ENCODE data around the gene TUBA3D.
"Not testable (repeated sequence)": the region's sequence is repeated elsewhere in the genome, so short reads cannot be mapped to it uniquely, and the experiment has no call there.

TUBA3D gene

DNA sequence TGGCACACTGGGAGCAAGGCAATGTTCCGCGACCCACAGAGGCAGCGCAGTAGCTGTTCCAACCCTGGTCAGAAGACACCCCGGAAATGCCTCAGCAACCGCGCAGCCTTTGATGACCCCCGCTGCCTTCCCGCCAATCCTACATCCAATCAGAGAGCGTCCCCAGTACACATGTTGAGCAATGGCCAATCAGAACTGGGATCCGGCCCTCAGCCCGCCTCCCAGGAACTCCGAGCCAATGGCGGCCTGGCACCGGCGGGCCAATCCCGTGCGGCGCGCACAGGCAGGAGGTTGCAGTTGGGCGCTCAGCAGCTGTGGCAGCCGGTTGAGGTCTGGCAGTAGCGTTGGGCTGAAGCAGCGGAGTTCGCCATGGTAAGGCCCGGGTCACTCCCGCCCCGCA, at the start of gene TUBA3D:
TUBA3D (plus strand) TSS at position 289 of the 400 bp plus-strand sequence; CDS start at position 370, 81 bp downstream.
- no peak within 1 kb of the TSS for H3K4me3 ChIP-seq (ENCODE audit: insufficient read depth, low read length, poor library complexity, severe bottlenecking)
- H3K36me3 ChIP-seq (ENCODE audit: low read length) = no peaks in the 10 kb centered on the region
- H3K4me2 ChIP-seq (ENCODE audit: low read depth, low read length, poor library complexity, severe bottlenecking) = no peak within 1 kb of the TSS
- H4K20me1 ChIP-seq (ENCODE audit: low read depth, low read length) = no peaks in the 10 kb centered on the region
- no peaks in the 10 kb centered on the region for H3K27me3 ChIP-seq (ENCODE audit: low read length)
- TF ChIP-seq, protein P1, sequence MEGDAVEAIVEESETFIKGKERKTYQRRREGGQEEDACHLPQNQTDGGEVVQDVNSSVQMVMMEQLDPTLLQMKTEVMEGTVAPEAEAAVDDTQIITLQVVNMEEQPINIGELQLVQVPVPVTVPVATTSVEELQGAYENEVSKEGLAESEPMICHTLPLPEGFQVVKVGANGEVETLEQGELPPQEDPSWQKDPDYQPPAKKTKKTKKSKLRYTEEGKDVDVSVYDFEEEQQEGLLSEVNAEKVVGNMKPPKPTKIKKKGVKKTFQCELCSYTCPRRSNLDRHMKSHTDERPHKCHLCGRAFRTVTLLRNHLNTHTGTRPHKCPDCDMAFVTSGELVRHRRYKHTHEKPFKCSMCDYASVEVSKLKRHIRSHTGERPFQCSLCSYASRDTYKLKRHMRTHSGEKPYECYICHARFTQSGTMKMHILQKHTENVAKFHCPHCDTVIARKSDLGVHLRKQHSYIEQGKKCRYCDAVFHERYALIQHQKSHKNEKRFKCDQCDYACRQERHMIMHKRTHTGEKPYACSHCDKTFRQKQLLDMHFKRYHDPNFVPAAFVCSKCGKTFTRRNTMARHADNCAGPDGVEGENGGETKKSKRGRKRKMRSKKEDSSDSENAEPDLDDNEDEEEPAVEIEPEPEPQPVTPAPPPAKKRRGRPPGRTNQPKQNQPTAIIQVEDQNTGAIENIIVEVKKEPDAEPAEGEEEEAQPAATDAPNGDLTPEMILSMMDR (IDR thresholded peaks at IDR 0.05; ENCODE audit: insufficient read depth, low read length, poor library complexity, severe bottlenecking) = no peak
- no peak for TF ChIP-seq EZH2phosphoT487 (conservative IDR thresholded peaks at IDR 0.05; ENCODE audit: low read length)
- H3K9me2 ChIP-seq (replicated peaks; ENCODE audit: insufficient read depth, low read length) = no peaks in the 10 kb centered on the region
- H3F3A ChIP-seq (ENCODE audit: insufficient read depth) = no peaks in the 10 kb centered on the region
- H3K9me3 ChIP-seq (ENCODE audit: insufficient read depth, low read length) = no peaks in the 10 kb centered on the region
- no peak within 1 kb of the TSS for H2AFZ ChIP-seq (ENCODE audit: low read depth, low read length, severe bottlenecking)
- H3K27ac ChIP-seq (ENCODE audit: low read depth, low read length) = no peak within 1 kb of the TSS
- H3K9ac ChIP-seq (ENCODE audit: low read length) = no peak within 1 kb of the TSS
- H3K79me2 ChIP-seq (ENCODE audit: insufficient read depth, low read length) = no peaks in the 10 kb centered on the region

DNA sequence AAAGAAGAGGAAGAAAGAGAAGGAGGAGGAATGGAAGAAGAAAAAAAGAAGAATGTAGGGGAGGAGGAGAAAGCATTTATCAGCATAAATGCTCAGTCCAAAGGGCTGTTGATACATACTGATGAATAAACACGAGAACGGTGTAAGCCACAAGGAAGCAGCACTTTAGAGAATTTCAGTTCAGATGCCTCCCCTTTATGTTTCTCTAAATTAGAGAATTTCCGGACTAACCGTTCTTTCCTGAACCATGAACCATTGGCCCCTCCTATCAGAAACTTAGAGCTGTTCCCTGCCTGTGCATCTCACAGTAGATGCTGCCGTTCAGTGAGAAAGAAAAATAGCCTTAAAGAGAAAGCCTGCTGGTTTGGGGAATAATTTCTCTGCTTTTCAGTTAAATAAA, 49.2 kb upstream of the TUBA3D start:
- no peak overlapping the region for H3K4me2 ChIP-seq (ENCODE audit: low read depth, low read length, poor library complexity, severe bottlenecking)
- no peak overlapping the region for H2AFZ ChIP-seq (ENCODE audit: low read depth, low read length, severe bottlenecking)
- no peak overlapping the region for H3K9ac ChIP-seq (ENCODE audit: low read length)
- no peak overlapping the region for H3K27ac ChIP-seq (ENCODE audit: low read depth, low read length)
- H3K4me3 ChIP-seq (ENCODE audit: insufficient read depth, low read length, poor library complexity, severe bottlenecking) = no peak overlapping the region
- H3K27me3 ChIP-seq (ENCODE audit: low read length) = no peaks in the 10 kb centered on the region
- no peaks in the 10 kb centered on the region for H3K79me2 ChIP-seq (ENCODE audit: insufficient read depth, low read length)
- no peak for TF ChIP-seq EZH2phosphoT487 (conservative IDR thresholded peaks at IDR 0.05; ENCODE audit: low read length)
- TF ChIP-seq, protein P1 (IDR thresholded peaks at IDR 0.05; ENCODE audit: insufficient read depth, low read length, poor library complexity, severe bottlenecking) = no peak
- no peaks in the 10 kb centered on the region for H3K9me2 ChIP-seq (replicated peaks; ENCODE audit: insufficient read depth, low read length)
- no peaks in the 10 kb centered on the region for H4K20me1 ChIP-seq (ENCODE audit: low read depth, low read length)
- H3K9me3 ChIP-seq (ENCODE audit: insufficient read depth, low read length) = no peaks in the 10 kb centered on the region
- H3F3A ChIP-seq (ENCODE audit: insufficient read depth) = no peaks in the 10 kb centered on the region
- H3K36me3 ChIP-seq (ENCODE audit: low read length) = no peaks in the 10 kb centered on the region

DNA sequence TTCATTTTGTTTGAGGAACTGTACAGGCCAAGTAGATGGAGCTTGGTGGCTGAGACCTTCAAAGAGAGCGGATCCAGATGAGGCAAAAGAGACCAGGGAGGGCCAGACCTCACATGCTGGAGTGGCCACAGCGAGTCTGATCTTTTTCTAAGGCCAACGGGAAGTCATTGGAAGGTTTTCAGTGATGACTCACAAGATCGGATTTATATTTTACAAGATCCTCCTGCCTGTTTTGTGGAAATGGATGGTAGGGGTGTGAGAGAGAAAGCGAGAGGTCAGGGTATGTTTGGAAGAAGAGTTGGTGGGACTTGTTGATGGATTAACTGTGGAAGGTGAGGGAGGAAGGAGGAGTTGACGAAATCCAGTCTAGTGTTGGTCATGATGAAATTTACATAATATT, 44.6 kb upstream of the TUBA3D start:
- Histone ChIP-seq H3K9ac (ENCODE audit: low read length) (no peak overlapping the region), H2AFZ (ENCODE audit: low read depth, low read length, severe bottlenecking) (no peak overlapping the region), H3K4me3 (ENCODE audit: insufficient read depth, low read length, poor library complexity, severe bottlenecking) (no peak overlapping the region), H4K20me1 (ENCODE audit: low read depth, low read length) (no peaks in the 10 kb centered on the region), H3F3A (ENCODE audit: insufficient read depth) (no peaks in the 10 kb centered on the region), H3K27ac (ENCODE audit: low read depth, low read length) (no peak overlapping the region), H3K79me2 (ENCODE audit: insufficient read depth, low read length) (no peaks in the 10 kb centered on the region), H3K9me2 (replicated peaks; ENCODE audit: insufficient read depth, low read length) (no peaks in the 10 kb centered on the region), H3K27me3 (ENCODE audit: low read length) (no peaks in the 10 kb centered on the region), H3K36me3 (ENCODE audit: low read length) (no peaks in the 10 kb centered on the region), H3K4me2 (ENCODE audit: low read depth, low read length, poor library complexity, severe bottlenecking) (no peak overlapping the region), H3K9me3 (ENCODE audit: insufficient read depth, low read length) (no peaks in the 10 kb centered on the region)
- TF ChIP-seq, protein P1 (IDR thresholded peaks at IDR 0.05; ENCODE audit: insufficient read depth, low read length, poor library complexity, severe bottlenecking) = no peak
- TF ChIP-seq EZH2phosphoT487 (conservative IDR thresholded peaks at IDR 0.05; ENCODE audit: low read length) = no peak

DNA sequence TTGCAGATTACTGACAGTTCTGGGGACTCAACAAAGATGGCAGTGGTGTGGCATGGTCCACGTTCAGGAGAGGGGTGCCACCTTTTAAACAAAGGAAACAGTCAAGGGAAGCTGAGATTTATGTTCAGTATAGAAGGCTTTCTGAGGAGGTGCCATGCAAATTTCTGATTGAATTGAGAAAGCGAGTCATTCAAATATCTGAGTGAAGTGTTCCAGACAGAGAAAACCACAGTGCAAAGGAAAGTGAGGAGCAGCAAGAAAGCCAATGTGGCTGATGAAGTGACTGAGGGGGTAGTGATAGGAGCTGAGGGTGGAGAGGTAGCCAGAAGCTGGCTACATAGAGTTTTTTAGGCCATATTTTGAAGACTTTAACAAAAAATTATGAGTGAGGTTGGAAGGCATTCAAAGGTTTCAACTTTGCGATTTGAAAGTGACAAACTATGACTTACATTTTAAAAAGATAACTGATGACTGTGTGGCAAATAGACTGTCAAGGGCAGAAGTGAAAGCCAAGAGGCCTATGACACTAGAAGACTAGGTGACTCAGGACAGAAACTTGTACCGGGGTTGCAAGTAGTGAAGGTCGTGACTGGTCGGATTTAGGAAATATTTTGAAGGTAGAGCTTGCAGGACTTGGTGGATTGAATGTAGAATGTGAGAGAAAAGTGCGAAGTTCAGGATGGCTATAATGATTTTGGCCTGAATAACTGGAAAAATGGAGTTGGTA, 35.0 kb upstream of the TUBA3D start:
- H3K36me3 ChIP-seq (ENCODE audit: low read length); H3K27ac ChIP-seq (ENCODE audit: low read depth, low read length); H3K79me2 ChIP-seq (ENCODE audit: insufficient read depth, low read length); H3F3A ChIP-seq (ENCODE audit: insufficient read depth); H2AFZ ChIP-seq (ENCODE audit: low read depth, low read length, severe bottlenecking); H4K20me1 ChIP-seq (ENCODE audit: low read depth, low read length); H3K9me2 ChIP-seq (replicated peaks; ENCODE audit: insufficient read depth, low read length); H3K4me2 ChIP-seq (ENCODE audit: low read depth, low read length, poor library complexity, severe bottlenecking); H3K27me3 ChIP-seq (ENCODE audit: low read length); H3K9ac ChIP-seq (ENCODE audit: low read length); H3K4me3 ChIP-seq (ENCODE audit: insufficient read depth, low read length, poor library complexity, severe bottlenecking); H3K9me3 ChIP-seq (ENCODE audit: insufficient read depth, low read length): not testable (repeated sequence)

DNA sequence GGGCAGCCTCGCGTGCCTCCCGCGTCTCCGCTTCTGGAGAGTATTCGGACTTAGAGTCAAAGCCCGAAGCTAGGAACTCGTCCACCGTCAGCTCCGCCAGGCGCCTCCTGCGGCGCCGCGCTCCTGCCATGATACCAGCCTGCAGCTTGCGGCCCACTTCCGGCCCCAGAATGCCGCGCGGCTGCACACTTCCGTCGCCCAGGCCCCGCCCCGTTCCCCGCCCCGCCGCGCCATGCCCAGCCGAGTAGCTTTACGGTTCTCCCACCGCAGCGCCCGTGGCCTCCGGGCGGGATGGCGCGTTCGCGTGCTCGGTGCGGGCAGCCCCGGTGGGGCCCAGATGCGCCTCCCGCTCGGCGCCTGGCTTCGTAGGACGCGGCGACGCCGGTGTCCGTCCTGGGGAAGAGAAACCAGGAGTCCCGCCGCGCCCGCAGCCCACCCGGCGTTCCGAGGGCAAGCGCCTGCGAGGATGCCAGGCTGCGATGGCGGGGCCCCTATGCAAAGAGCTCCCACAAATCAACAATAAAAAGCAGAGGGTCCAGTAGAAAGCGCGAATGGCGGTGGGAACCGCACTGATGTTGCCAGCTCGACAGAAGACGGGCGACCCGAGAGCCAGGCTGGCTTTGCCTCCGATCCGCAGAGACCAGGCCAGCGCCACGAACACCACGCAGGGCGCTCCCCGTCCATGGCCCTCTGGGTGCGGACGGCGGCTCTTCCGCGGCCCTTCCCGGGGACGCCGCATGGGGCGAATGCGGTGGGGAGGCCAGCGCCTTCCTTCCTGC, 31.0 kb upstream of the TUBA3D start:
- not testable (repeated sequence) for H3K9me3 ChIP-seq (ENCODE audit: insufficient read depth, low read length); H3K9me2 ChIP-seq (replicated peaks; ENCODE audit: insufficient read depth, low read length); H3F3A ChIP-seq (ENCODE audit: insufficient read depth)

More for the DNA sequence above, 31.0 kb upstream of the TUBA3D start:
- H2AFZ ChIP-seq (ENCODE audit: low read depth, low read length, severe bottlenecking); H3K9ac ChIP-seq (ENCODE audit: low read length); H3K4me3 ChIP-seq (ENCODE audit: insufficient read depth, low read length, poor library complexity, severe bottlenecking); H4K20me1 ChIP-seq (ENCODE audit: low read depth, low read length); H3K27me3 ChIP-seq (ENCODE audit: low read length); H3K36me3 ChIP-seq (ENCODE audit: low read length); H3K4me2 ChIP-seq (ENCODE audit: low read depth, low read length, poor library complexity, severe bottlenecking); H3K79me2 ChIP-seq (ENCODE audit: insufficient read depth, low read length); H3K27ac ChIP-seq (ENCODE audit: low read depth, low read length): not testable (repeated sequence)

All from SU-DHL-6 (cell line).